ENCODE results near the gene PTH. TPM values are rescaled to one million over a fixed set of nuclear protein-coding genes. Genes with fewer than 3 reads are reported as not detected.
A peak's percentile ranks its signal among the peaks of the same experiment; 100 is the strongest.

Gene PTH
- total RNA-seq, 1 experiment from 2014 or later: not detected

DNA sequence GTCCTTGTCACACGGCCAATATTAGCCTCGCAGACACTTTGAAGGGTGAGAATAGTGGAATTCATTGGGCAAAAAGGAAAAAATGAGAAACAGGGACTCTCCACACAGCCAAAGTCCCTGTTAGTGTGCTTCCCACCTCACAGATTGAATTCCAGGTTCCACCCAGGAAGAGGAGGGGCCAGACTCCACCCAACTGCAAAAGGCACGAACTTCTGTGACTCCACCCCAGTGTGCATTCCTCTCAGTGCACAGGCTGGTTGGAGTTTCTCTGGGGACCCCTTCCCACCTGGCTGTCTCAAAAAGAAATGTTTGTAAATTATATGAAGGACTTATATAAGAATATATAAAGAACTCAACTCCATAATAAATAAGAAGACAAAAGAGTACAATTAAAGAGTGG is 20.7 kb downstream of the PTH start:
- H3K27ac Mint-ChIP-seq (ENCODE audit: unreplicated experiment): no peak overlapping the region
- H3K9me3 Mint-ChIP-seq (ENCODE audit: low read depth, unreplicated experiment): no peaks in the 10 kb centered on the region
- no peaks in the 10 kb centered on the region for H3K36me3 Mint-ChIP-seq (ENCODE audit: insufficient read depth, unreplicated experiment)
- no peak for TF ChIP-seq CTCF (IDR thresholded peaks at IDR 0.05; ENCODE audit: unreplicated experiment)
- peaks cover 22% of the 10 kb centered on the region for H3K27me3 Mint-ChIP-seq (ENCODE audit: unreplicated experiment)
- no TSS peak for BruUV-seq (replicated peaks)
- CTCF ChIA-PET: no interaction called here
- H3K4me3 Mint-ChIP-seq (ENCODE audit: low read depth, unreplicated experiment): no peak overlapping the region
- H3K4me1 Mint-ChIP-seq (ENCODE audit: low read depth, unreplicated experiment): no peaks in the 10 kb centered on the region
- DNase-seq: no peak
- intact Hi-C loops (cut with micrococcal nuclease; ENCODE audit: unreplicated experiment): no loop called here

- no TSS peak for BruUV-seq (replicated peaks)
- peaks cover 38% of the 10 kb centered on the region for H3K27me3 Mint-ChIP-seq (ENCODE audit: unreplicated experiment)
- CTCF ChIA-PET: no interaction called here
These were observed 22.6 kb downstream of the PTH start for GRCh38 chr11:13473013-13473722.

GRCh38 chr11:13468750-13469149 is 27.0 kb downstream of the PTH start:
- Mint-ChIP-seq H3K36me3 (ENCODE audit: insufficient read depth, unreplicated experiment) (no peaks in the 10 kb centered on the region), H3K9me3 (ENCODE audit: low read depth, unreplicated experiment) (no peaks in the 10 kb centered on the region), H3K27me3 (ENCODE audit: unreplicated experiment) (peaks cover 38% of the 10 kb centered on the region), H3K4me1 (ENCODE audit: low read depth, unreplicated experiment) (peaks cover 5% of the 10 kb centered on the region), H3K4me3 (ENCODE audit: low read depth, unreplicated experiment) (no peak overlapping the region), H3K27ac (ENCODE audit: unreplicated experiment) (no peak overlapping the region)
- no TSS peak for BruUV-seq (replicated peaks)
- intact Hi-C loops (cut with micrococcal nuclease; ENCODE audit: unreplicated experiment): loop anchor here (10.0 kb wide), 1 partner anchor 254 kb away; no protein-coding TSS in a partner anchor
- DNase-seq: no peak
- TF ChIP-seq CTCF (IDR thresholded peaks at IDR 0.05; ENCODE audit: unreplicated experiment): no peak
- CTCF ChIA-PET: interaction anchor here (0.6 kb wide), 1 partner anchor 67 kb away, joined by 7 read pairs; no protein-coding TSS in a partner anchor

More at GRCh38 chr11:13473013-13473722, 22.6 kb downstream of the PTH start:
- intact Hi-C loops (cut with micrococcal nuclease; ENCODE audit: unreplicated experiment): no loop called here
- DNase-seq: no peak
- Mint-ChIP-seq H3K27ac (ENCODE audit: unreplicated experiment) (no peak overlapping the region), H3K36me3 (ENCODE audit: insufficient read depth, unreplicated experiment) (no peaks in the 10 kb centered on the region), H3K9me3 (ENCODE audit: low read depth, unreplicated experiment) (no peaks in the 10 kb centered on the region), H3K4me1 (ENCODE audit: low read depth, unreplicated experiment) (no peaks in the 10 kb centered on the region), H3K4me3 (ENCODE audit: low read depth, unreplicated experiment) (no peak overlapping the region)
- TF ChIP-seq CTCF (IDR thresholded peaks at IDR 0.05; ENCODE audit: unreplicated experiment): no peak

GRCh38 chr11:13465909-13466371 is 29.9 kb downstream of the PTH start:
- intact Hi-C loops (cut with micrococcal nuclease; ENCODE audit: unreplicated experiment): loop anchor here (10.0 kb wide), 1 partner anchor 251 kb away; no protein-coding TSS in a partner anchor
- Mint-ChIP-seq H3K4me3 (ENCODE audit: low read depth, unreplicated experiment) (no peak overlapping the region), H3K36me3 (ENCODE audit: insufficient read depth, unreplicated experiment) (peaks cover 23% of the 10 kb centered on the region), H3K27me3 (ENCODE audit: unreplicated experiment) (peaks cover 24% of the 10 kb centered on the region), H3K4me1 (ENCODE audit: low read depth, unreplicated experiment) (peaks cover 22% of the 10 kb centered on the region), H3K9me3 (ENCODE audit: low read depth, unreplicated experiment) (no peaks in the 10 kb centered on the region), H3K27ac (ENCODE audit: unreplicated experiment) (no peak overlapping the region)
- TF ChIP-seq CTCF (IDR thresholded peaks at IDR 0.05; ENCODE audit: unreplicated experiment): peak; percentile 37
- CTCF ChIA-PET: interaction anchor here (1.2 to 1.3 kb wide), 2 partner anchors 10 to 87 kb away, joined by 3 read pairs; no protein-coding TSS in a partner anchor
- DNase-seq: peak; percentile 14
- BruUV-seq (replicated peaks): no TSS peak
